ENCODE measurements around the gene UBL7.

Gene UBL7

DNA sequence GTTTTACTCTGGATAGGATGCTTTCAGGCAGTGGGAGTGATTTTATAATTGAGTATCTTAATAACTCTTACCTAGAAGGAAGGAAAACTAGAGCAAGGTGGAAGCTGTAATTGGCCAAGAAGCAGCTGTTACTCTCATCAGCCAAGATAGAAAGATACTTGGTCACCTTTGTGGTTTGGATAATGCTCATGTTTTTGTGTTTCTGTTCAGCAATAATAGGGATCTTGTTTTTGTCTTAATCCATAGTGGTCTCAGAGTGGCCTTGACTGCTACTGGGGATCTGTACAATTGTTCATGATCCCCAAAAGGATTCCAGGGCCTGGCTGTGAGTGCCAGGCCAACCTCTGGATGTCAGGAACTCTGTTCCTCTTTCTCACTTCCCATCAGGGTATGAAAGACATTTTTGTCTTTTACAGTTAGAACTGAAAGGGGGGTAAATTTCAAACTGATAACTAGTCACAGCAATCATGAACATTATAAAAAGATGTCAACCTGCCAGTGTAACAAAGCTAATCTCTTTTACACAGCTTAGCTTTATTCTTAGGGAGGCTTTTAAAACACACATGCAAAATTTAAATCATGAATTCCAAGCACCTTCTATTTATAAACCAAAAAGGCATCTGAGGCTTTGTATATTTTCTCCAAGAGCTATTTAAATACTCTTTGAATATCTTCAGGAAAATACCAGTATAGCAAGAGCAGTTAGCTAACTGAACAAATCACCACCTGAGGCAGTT, 6.0 kb downstream of the UBL7 start:
- Histone ChIP-seq H3K9me2 (replicated peaks; ENCODE audit: control insufficient read depth, low read length) (no peaks in the 10 kb centered on the region), H3K4me1 (ENCODE audit: control insufficient read depth, low read length) (peaks cover 1% of the 10 kb centered on the region; the same call in 1 of the 2 replicates), H3K27me3 (ENCODE audit: control insufficient read depth, low read length) (no peaks in the 10 kb centered on the region), H3K79me2 (ENCODE audit: control insufficient read depth, low read length) (no peaks in the 10 kb centered on the region), H4K20me1 (ENCODE audit: control insufficient read depth, insufficient read depth, low read depth, low read length) (no peaks in the 10 kb centered on the region), H3K36me3 (ENCODE audit: control insufficient read depth, low read length) (peaks cover 25% of the 10 kb centered on the region), H3K27ac (ENCODE audit: low read depth, low read length) (no peak overlapping the region), H3F3A (ENCODE audit: control insufficient read depth, insufficient read depth) (no peaks in the 10 kb centered on the region), H3K4me3 (ENCODE audit: low read length) (no peak overlapping the region), H3K4me2 (ENCODE audit: low read length) (no peak overlapping the region), H3K9me3 (ENCODE audit: control insufficient read depth, insufficient read depth, low read length) (no peaks in the 10 kb centered on the region)
- TF ChIP-seq, protein P1, sequence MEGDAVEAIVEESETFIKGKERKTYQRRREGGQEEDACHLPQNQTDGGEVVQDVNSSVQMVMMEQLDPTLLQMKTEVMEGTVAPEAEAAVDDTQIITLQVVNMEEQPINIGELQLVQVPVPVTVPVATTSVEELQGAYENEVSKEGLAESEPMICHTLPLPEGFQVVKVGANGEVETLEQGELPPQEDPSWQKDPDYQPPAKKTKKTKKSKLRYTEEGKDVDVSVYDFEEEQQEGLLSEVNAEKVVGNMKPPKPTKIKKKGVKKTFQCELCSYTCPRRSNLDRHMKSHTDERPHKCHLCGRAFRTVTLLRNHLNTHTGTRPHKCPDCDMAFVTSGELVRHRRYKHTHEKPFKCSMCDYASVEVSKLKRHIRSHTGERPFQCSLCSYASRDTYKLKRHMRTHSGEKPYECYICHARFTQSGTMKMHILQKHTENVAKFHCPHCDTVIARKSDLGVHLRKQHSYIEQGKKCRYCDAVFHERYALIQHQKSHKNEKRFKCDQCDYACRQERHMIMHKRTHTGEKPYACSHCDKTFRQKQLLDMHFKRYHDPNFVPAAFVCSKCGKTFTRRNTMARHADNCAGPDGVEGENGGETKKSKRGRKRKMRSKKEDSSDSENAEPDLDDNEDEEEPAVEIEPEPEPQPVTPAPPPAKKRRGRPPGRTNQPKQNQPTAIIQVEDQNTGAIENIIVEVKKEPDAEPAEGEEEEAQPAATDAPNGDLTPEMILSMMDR (IDR thresholded peaks at IDR 0.05; ENCODE audit: low read depth, low read length, poor library complexity, severe bottlenecking), result no peak
- no peak for TF ChIP-seq EZH2phosphoT487 (IDR thresholded peaks at IDR 0.05; ENCODE audit: borderline replicate concordance, low read length)

GRCh38 chr15:74453925-74454763, 6.8 kb downstream of the UBL7 start:
- no peaks in the 10 kb centered on the region for H3K79me2 ChIP-seq (ENCODE audit: control insufficient read depth, low read length)
- no peaks in the 10 kb centered on the region for H3F3A ChIP-seq (ENCODE audit: control insufficient read depth, insufficient read depth)
- no peaks in the 10 kb centered on the region for H4K20me1 ChIP-seq (ENCODE audit: control insufficient read depth, insufficient read depth, low read depth, low read length)
- no peaks in the 10 kb centered on the region for H3K27me3 ChIP-seq (ENCODE audit: control insufficient read depth, low read length)
- no peak overlapping the region for H3K4me3 ChIP-seq (ENCODE audit: low read length)
- no peak overlapping the region for H3K4me2 ChIP-seq (ENCODE audit: low read length)
- no peaks in the 10 kb centered on the region for H3K4me1 ChIP-seq (ENCODE audit: control insufficient read depth, low read length)
- H3K9me3 ChIP-seq (ENCODE audit: control insufficient read depth, insufficient read depth, low read length), result no peaks in the 10 kb centered on the region
- H3K9me2 ChIP-seq (replicated peaks; ENCODE audit: control insufficient read depth, low read length), result no peaks in the 10 kb centered on the region
- TF ChIP-seq, protein P1 (IDR thresholded peaks at IDR 0.05; ENCODE audit: low read depth, low read length, poor library complexity, severe bottlenecking), result no peak
- no peak for TF ChIP-seq EZH2phosphoT487 (IDR thresholded peaks at IDR 0.05; ENCODE audit: borderline replicate concordance, low read length)
- no peak overlapping the region for H3K27ac ChIP-seq (ENCODE audit: low read depth, low read length)
- peaks cover 32% of the 10 kb centered on the region for H3K36me3 ChIP-seq (ENCODE audit: control insufficient read depth, low read length)

- Histone ChIP-seq H3K9me2 (replicated peaks; ENCODE audit: control insufficient read depth, low read length) (no peaks in the 10 kb centered on the region), H3K9me3 (ENCODE audit: control insufficient read depth, insufficient read depth, low read length) (no peaks in the 10 kb centered on the region), H3K4me3 (ENCODE audit: low read length) (no peak overlapping the region), H3K79me2 (ENCODE audit: control insufficient read depth, low read length) (no peaks in the 10 kb centered on the region), H4K20me1 (ENCODE audit: control insufficient read depth, insufficient read depth, low read depth, low read length) (no peaks in the 10 kb centered on the region), H3K27ac (ENCODE audit: low read depth, low read length) (no peak overlapping the region), H3K4me2 (ENCODE audit: low read length) (no peak overlapping the region), H3F3A (ENCODE audit: control insufficient read depth, insufficient read depth) (no peaks in the 10 kb centered on the region), H3K4me1 (ENCODE audit: control insufficient read depth, low read length) (no peaks in the 10 kb centered on the region), H3K27me3 (ENCODE audit: control insufficient read depth, low read length) (no peaks in the 10 kb centered on the region), H3K36me3 (ENCODE audit: control insufficient read depth, low read length) (peaks cover 41% of the 10 kb centered on the region)
- TF ChIP-seq, protein P1 (IDR thresholded peaks at IDR 0.05; ENCODE audit: low read depth, low read length, poor library complexity, severe bottlenecking), result no peak
- TF ChIP-seq EZH2phosphoT487 (IDR thresholded peaks at IDR 0.05; ENCODE audit: borderline replicate concordance, low read length), result no peak
These were observed 8.8 kb downstream of the UBL7 start for GRCh38 chr15:74451861-74452835.
